Nephron (organoid): ENCODE results near the gene IL2RG.

ENCODE experiments used
- H3K27ac Mint-ChIP-seq, 3 experiments: 2 replicates each; pipeline ENCODE4 v1.8.0; 2020; ENCODE audit warnings: mixed read lengths in 3 of 3, mild to moderate bottlenecking in 2 of 3, moderate library complexity in 1 of 3
- H3K27me3 Mint-ChIP-seq: 2 replicates; pipeline ENCODE4 v1.8.0; 2021; ENCODE audit warnings: low read depth, mild to moderate bottlenecking, moderate library complexity, mixed read lengths
- H3K36me3 Mint-ChIP-seq: 2 replicates; pipeline ENCODE4 v1.8.0; 2020; ENCODE audit warnings: low read depth, mixed read lengths
- H3K4me1 Mint-ChIP-seq: 2 replicates; pipeline ENCODE4 v1.8.0; 2020; ENCODE audit warnings: mixed read lengths
- H3K4me3 Mint-ChIP-seq, 3 experiments: 2 replicates each; pipeline ENCODE4 v1.8.0; 2020; ENCODE audit warnings: mild to moderate bottlenecking in 3 of 3, mixed read lengths in 3 of 3, moderate library complexity in 2 of 3
- H3K9me3 Mint-ChIP-seq: 2 replicates; pipeline ENCODE4 v1.8.0; 2020; ENCODE audit warnings: mixed read lengths
- CTCF ChIP-seq, 3 experiments: fragments of 200-600 bp; sonication (generic); IDR thresholded peaks; one replicate each; pipeline ENCODE4 v1.5.0; 2021; ENCODE audit warnings: antibody characterized with exemption in 3 of 3; ENCODE audit not compliant: unreplicated experiment in 3 of 3

IL2RG gene

GRCh38 chrX:71095981-71096759 is 15.2 kb downstream of the IL2RG start:
- Mint-ChIP-seq H3K4me3 (peak overlapping the region; percentile 90 to 97 (median 96)), H3K27ac (peak overlapping the region; percentile 62 to 89 (median 83))

GRCh38 chrX:71095555-71095980 is 15.8 kb downstream of the IL2RG start, which contains the start of gene FOXO4:
FOXO4 (plus strand) TSS chrX:71095851; CDS start chrX:71096529, 678 bp downstream.
- no peak for TF ChIP-seq CTCF (IDR thresholded peaks at IDR 0.05; ENCODE audit: unreplicated experiment in 3 of 3)
- Mint-ChIP-seq H3K4me1 (peaks cover 17% of the 10 kb centered on the region), H3K27ac (peak within 1 kb of the TSS; percentile 62 to 89 (median 83)), H3K4me3 (peak within 1 kb of the TSS; percentile 90 to 97 (median 96)), H3K36me3 (no peaks in the 10 kb centered on the region), H3K27me3 (peaks cover 5% of the 10 kb centered on the region), H3K9me3 (peaks cover 16% of the 10 kb centered on the region)

More at GRCh38 chrX:71095981-71096759, 15.2 kb downstream of the IL2RG start:
- H3K36me3 Mint-ChIP-seq, result no peaks in the 10 kb centered on the region
- peaks cover 23% of the 10 kb centered on the region for H3K4me1 Mint-ChIP-seq
- H3K9me3 Mint-ChIP-seq, result peaks cover 15% of the 10 kb centered on the region
- no peak for TF ChIP-seq CTCF (IDR thresholded peaks at IDR 0.05; ENCODE audit: unreplicated experiment in 3 of 3)
- peaks cover 5% of the 10 kb centered on the region for H3K27me3 Mint-ChIP-seq

GRCh38 chrX:71095033-71095432 is 16.3 kb downstream of the IL2RG start:
- H3K27ac Mint-ChIP-seq, result no peak overlapping the region

GRCh38 chrX:71091263-71091662 is 20.1 kb downstream of the IL2RG start:
- no peak for TF ChIP-seq CTCF (IDR thresholded peaks at IDR 0.05; ENCODE audit: unreplicated experiment in 3 of 3)
- Mint-ChIP-seq H3K9me3 (peaks cover 12% of the 10 kb centered on the region), H3K27ac (no peak overlapping the region), H3K36me3 (no peaks in the 10 kb centered on the region), H3K4me1 (no peaks in the 10 kb centered on the region), H3K27me3 (no peaks in the 10 kb centered on the region), H3K4me3 (no peak overlapping the region)

More at GRCh38 chrX:71095033-71095432, 16.3 kb downstream of the IL2RG start:
- peaks cover 14% of the 10 kb centered on the region for H3K4me1 Mint-ChIP-seq
- peaks cover 5% of the 10 kb centered on the region for H3K27me3 Mint-ChIP-seq
- H3K36me3 Mint-ChIP-seq, result no peaks in the 10 kb centered on the region
- peak overlapping the region; percentile 90 to 97 (median 96) for H3K4me3 Mint-ChIP-seq
- no peak for TF ChIP-seq CTCF (IDR thresholded peaks at IDR 0.05; ENCODE audit: unreplicated experiment in 3 of 3)
- peaks cover 16% of the 10 kb centered on the region for H3K9me3 Mint-ChIP-seq

GRCh38 chrX:71085900-71086299 is 25.5 kb downstream of the IL2RG start:
- H3K4me3 Mint-ChIP-seq, result no peak overlapping the region
- no peaks in the 10 kb centered on the region for H3K36me3 Mint-ChIP-seq
- TF ChIP-seq CTCF (IDR thresholded peaks at IDR 0.05; ENCODE audit: unreplicated experiment in 3 of 3), result no peak
- H3K9me3 Mint-ChIP-seq, result no peaks in the 10 kb centered on the region
- no peaks in the 10 kb centered on the region for H3K4me1 Mint-ChIP-seq
- H3K27ac Mint-ChIP-seq, result no peak overlapping the region
- H3K27me3 Mint-ChIP-seq, result no peaks in the 10 kb centered on the region
